Lower lobe of right lung (tissue), 2 donors: ENCODE measurements around the gene ERBIN. TPM values are rescaled to one million over a fixed set of nuclear protein-coding genes. Genes with fewer than 3 reads are reported as not detected.
A peak's percentile ranks its signal among the peaks of the same experiment; 100 is the strongest.

ENCODE experiments used
- ATAC-seq, 2 donors: fragments of 200-7000 bp; cut with Tn5 transposase; one replicate each; pipeline ENCODE4 v1.9.1; 2020 to 2022; ENCODE audit warnings: mild to moderate bottlenecking in 2 of 2, moderate library complexity in 2 of 2
- DNase-seq: peaks from one replicate; pipeline ENCODE4 v3.0.0-alpha.2; 2020
- H3K27ac ChIP-seq: fragments of 200-600 bp; one replicate; pipeline ENCODE4 v1.8.0; 2022
- H3K27me3 ChIP-seq: fragments of 200-600 bp; one replicate; pipeline ENCODE4 v1.8.0; 2022; ENCODE audit warnings: low read depth
- H3K36me3 ChIP-seq: fragments of 200-600 bp; one replicate; pipeline ENCODE4 v1.8.0; 2022; ENCODE audit warnings: mild to moderate bottlenecking
- H3K4me1 ChIP-seq: fragments of 200-600 bp; one replicate; pipeline ENCODE4 v1.8.0; 2022
- H3K4me3 ChIP-seq: fragments of 200-600 bp; one replicate; pipeline ENCODE4 v1.8.0; 2022; ENCODE audit warnings: mild to moderate bottlenecking
- H3K9me3 ChIP-seq: fragments of 200-600 bp; one replicate; pipeline ENCODE4 v1.8.0; 2022
- CTCF ChIP-seq: fragments of 200-600 bp; IDR thresholded peaks from one replicate; pipeline ENCODE4 v1.8.0; 2022; ENCODE audit warnings: antibody characterized with exemption, mild to moderate bottlenecking
- intact Hi-C: fragments of 100-400 bp; cut with DNase I; formaldehyde crosslinking; loops from one replicate; pipeline ENCODE4 v1.11.0; 2022
- total RNA-seq: library from RNA; stranded (reverse); fragmentation: NEBNext Ultra II Directional; extraction: Animal tissue kit (Norgen Biotek cat#: 25700); gene quantifications from one replicate; pipeline ENCODE4 v1.2.1, GENCODE V29; 2021
- donor health status: DM: no; HTN: yes; CAD: no; lungs with severe emphysema.

ERBIN gene
- total RNA-seq, 1 donor from 2014 or later: 68.2 TPM

- Histone ChIP-seq H3K4me3 (peak overlapping the region; percentile 80), H3K36me3 (no peaks in the 10 kb centered on the region), H3K27ac (peak overlapping the region; percentile 100), H3K9me3 (no peaks in the 10 kb centered on the region), H3K27me3 (no peaks in the 10 kb centered on the region), H3K4me1 (peaks cover 25% of the 10 kb centered on the region)
- intact Hi-C loops: no loop called here
- DNase-seq (no peak), ATAC-seq (no peak)
- no peak for TF ChIP-seq CTCF
Observed at GRCh38 chr5:65926893-65927292, 518 bp downstream of the ERBIN start.

- H3K4me3 ChIP-seq: peak overlapping the region; percentile 80
- DNase-seq (no peak), ATAC-seq (no peak)
- no peaks in the 10 kb centered on the region for H3K36me3 ChIP-seq
- H3K27ac ChIP-seq: peak overlapping the region; percentile 100
- intact Hi-C loops: no loop called here
- TF ChIP-seq CTCF: no peak
- H3K27me3 ChIP-seq: no peaks in the 10 kb centered on the region
- H3K9me3 ChIP-seq: no peaks in the 10 kb centered on the region
- H3K4me1 ChIP-seq: peaks cover 31% of the 10 kb centered on the region
Observed at GRCh38 chr5:65927503-65928321, 1.3 kb downstream of the ERBIN start.

GRCh38 chr5:65928322-65928752 lies 2.0 kb downstream of the ERBIN start:
- Histone ChIP-seq H3K4me3 (peak overlapping the region; percentile 80), H3K27ac (no peak overlapping the region), H3K9me3 (no peaks in the 10 kb centered on the region), H3K4me1 (peaks cover 31% of the 10 kb centered on the region), H3K36me3 (no peaks in the 10 kb centered on the region), H3K27me3 (no peaks in the 10 kb centered on the region)
- TF ChIP-seq CTCF: no peak
- no peak for ATAC-seq
- intact Hi-C loops: no loop called here
- no peak for DNase-seq

GRCh38 chr5:65928860-65929259 lies 2.5 kb downstream of the ERBIN start:
- no peaks in the 10 kb centered on the region for H3K36me3 ChIP-seq
- TF ChIP-seq CTCF: no peak
- DNase-seq: no peak
- peak overlapping the region; percentile 80 for H3K4me3 ChIP-seq
- no peak overlapping the region for H3K27ac ChIP-seq
- no peaks in the 10 kb centered on the region for H3K9me3 ChIP-seq
- H3K4me1 ChIP-seq: peaks cover 31% of the 10 kb centered on the region
- H3K27me3 ChIP-seq: no peaks in the 10 kb centered on the region
- intact Hi-C loops: no loop called here
- no peak for ATAC-seq

GRCh38 chr5:65932676-65933075 lies 6.3 kb downstream of the ERBIN start:
- intact Hi-C loops: no loop called here
- DNase-seq (no peak), ATAC-seq (no peak)
- H3K27ac ChIP-seq: no peak overlapping the region
- TF ChIP-seq CTCF: no peak
- H3K4me3 ChIP-seq: no peak overlapping the region
- H3K4me1 ChIP-seq: peaks cover 52% of the 10 kb centered on the region
- no peaks in the 10 kb centered on the region for H3K9me3 ChIP-seq
- no peaks in the 10 kb centered on the region for H3K27me3 ChIP-seq
- H3K36me3 ChIP-seq: no peaks in the 10 kb centered on the region
